ENCODE data around the gene MXD1. TPM values are rescaled to one million over a fixed set of nuclear protein-coding genes. Genes with fewer than 3 reads are reported as not detected.

MXD1 gene
- total and polyA plus RNA-seq, 9 of the 15 experiments (the other 6 are each of a cell fraction or from before 2014, with no cell fraction given): 6.7 to 35.9 (median 11.0) TPM

- TF ChIP-seq HMGXB4 (CRISPR knock-in tag; IDR thresholded peaks at IDR 0.05) (0 out of 2 replicates have a peak, but pooled peaks have one; percentile 50), LEF1 (IDR thresholded peaks at IDR 0.05) (peak; percentile 97), L3MBTL2 (IDR thresholded peaks at IDR 0.05) (peak; percentile 100), KLF10 (CRISPR knock-in tag; IDR thresholded peaks at IDR 0.05) (no peak), MTA2 (IDR thresholded peaks at IDR 0.05; ENCODE audit: low read depth) (0 out of 2 replicates have a peak, but pooled peaks have one; percentile 24), HDAC8 (tag; IDR thresholded peaks at IDR 0.05) (peak; percentile 87; the same call in 1 of the 2 replicates), RFX1 (IDR thresholded peaks at IDR 0.05) (no peak), MITF (IDR thresholded peaks at IDR 0.05) (peak; percentile 92), ZBTB11 (CRISPR knock-in tag; IDR thresholded peaks at IDR 0.05) (peak in 1 of 3 experiments; percentile 71; a peak in 1 of 6 replicates), STAG1 (CRISPR knock-in tag; IDR thresholded peaks at IDR 0.05; ENCODE audit: borderline replicate concordance) (no peak), ZNF644 (tag; IDR thresholded peaks at IDR 0.05; ENCODE audit: low read depth) (peak; percentile 93), TOE1 (IDR thresholded peaks at IDR 0.05; ENCODE audit: borderline replicate concordance) (peak; percentile 86), TOE1 (CRISPR knock-in tag; IDR thresholded peaks at IDR 0.05; ENCODE audit: borderline replicate concordance, low read depth) (no peak), E2F1 (CRISPR knock-in tag; IDR thresholded peaks at IDR 0.05) (no peak), NELFE (IDR thresholded peaks at IDR 0.05; ENCODE audit: insufficient read depth, insufficient read length) (no peak), DACH1 (IDR thresholded peaks at IDR 0.05; ENCODE audit: partially characterized antibody) (peak; percentile 69)
- TF ChIP-seq, protein P1, sequence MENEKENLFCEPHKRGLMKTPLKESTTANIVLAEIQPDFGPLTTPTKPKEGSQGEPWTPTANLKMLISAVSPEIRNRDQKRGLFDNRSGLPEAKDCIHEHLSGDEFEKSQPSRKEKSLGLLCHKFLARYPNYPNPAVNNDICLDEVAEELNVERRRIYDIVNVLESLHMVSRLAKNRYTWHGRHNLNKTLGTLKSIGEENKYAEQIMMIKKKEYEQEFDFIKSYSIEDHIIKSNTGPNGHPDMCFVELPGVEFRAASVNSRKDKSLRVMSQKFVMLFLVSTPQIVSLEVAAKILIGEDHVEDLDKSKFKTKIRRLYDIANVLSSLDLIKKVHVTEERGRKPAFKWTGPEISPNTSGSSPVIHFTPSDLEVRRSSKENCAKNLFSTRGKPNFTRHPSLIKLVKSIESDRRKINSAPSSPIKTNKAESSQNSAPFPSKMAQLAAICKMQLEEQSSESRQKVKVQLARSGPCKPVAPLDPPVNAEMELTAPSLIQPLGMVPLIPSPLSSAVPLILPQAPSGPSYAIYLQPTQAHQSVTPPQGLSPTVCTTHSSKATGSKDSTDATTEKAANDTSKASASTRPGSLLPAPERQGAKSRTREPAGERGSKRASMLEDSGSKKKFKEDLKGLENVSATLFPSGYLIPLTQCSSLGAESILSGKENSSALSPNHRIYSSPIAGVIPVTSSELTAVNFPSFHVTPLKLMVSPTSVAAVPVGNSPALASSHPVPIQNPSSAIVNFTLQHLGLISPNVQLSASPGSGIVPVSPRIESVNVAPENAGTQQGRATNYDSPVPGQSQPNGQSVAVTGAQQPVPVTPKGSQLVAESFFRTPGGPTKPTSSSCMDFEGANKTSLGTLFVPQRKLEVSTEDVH (IDR thresholded peaks at IDR 0.05; ENCODE audit: low read depth, partially characterized antibody): no peak
These were observed 61.0 kb downstream of the MXD1 start (continued) for GRCh38 chr2:69975853-69976462.

All from K562 (cell line).